ENCODE measurements around the gene UPF1.

DNA sequence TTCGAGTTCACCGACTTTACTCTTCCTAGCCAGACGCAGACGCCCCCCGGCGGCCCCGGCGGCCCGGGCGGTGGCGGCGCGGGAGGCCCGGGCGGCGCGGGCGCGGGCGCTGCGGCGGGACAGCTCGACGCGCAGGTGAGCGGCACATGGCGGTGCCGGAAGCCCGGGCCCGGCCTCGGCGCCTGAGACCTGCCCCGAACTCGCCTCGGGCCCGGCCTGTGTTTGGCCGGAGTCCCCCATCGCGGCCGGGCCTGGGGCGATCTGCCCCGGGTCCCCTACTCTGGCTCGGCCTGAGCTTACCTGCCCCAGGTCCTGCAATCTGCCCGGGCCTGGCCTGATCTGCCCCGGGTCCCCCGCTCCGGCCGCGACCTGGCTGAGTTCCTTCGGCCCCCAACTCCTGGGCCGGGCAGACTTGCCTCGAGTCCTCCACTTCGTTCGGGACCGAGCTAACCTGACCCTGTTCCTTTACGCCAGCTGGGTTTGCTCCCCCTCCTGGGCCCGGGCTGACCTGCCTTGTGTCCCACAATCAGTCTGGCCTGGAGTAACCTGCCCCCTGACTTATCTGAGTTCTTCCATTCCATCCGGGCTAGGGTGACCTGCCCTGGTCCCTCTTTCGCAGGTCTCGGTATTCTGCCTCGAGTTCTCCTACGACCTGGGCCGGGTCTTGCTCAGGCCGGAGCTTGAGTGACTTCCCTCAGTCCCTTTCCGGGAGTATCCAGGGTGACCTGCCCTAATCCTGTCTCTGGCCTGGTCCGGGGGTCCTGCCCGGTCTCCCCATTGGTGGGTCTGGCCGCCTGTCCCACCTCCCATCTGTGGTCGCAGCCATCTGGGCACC lies 764 bp downstream of the UPF1 start:
- no peak for TF ChIP-seq POLR2AphosphoS5 (IDR thresholded peaks at IDR 0.05; ENCODE audit: low read depth, low read length)
- TF ChIP-seq EP300 (IDR thresholded peaks at IDR 0.05; ENCODE audit: low read depth in 2 of 2, low read length in 2 of 2), result no peak
- no peak for TF ChIP-seq EP300 (CRISPR knock-in tag; IDR thresholded peaks at IDR 0.05; ENCODE audit: borderline replicate concordance)
- no peak for TF ChIP-seq MBD4 (IDR thresholded peaks at IDR 0.05; ENCODE audit: borderline replicate concordance, low read length)
- TF ChIP-seq KDM1A (CRISPR knock-in tag; IDR thresholded peaks at IDR 0.05), result no peak
- no peak for TF ChIP-seq SKI (IDR thresholded peaks at IDR 0.05; ENCODE audit: partially characterized antibody)
- TF ChIP-seq NFIC (IDR thresholded peaks at IDR 0.05; ENCODE audit: low read length), result no peak
- TF ChIP-seq NFATC3 (CRISPR knock-in tag; IDR thresholded peaks at IDR 0.05), result no peak
- no peak for TF ChIP-seq ZNF563 (CRISPR knock-in tag; IDR thresholded peaks at IDR 0.05)
- TF ChIP-seq, protein P1, sequence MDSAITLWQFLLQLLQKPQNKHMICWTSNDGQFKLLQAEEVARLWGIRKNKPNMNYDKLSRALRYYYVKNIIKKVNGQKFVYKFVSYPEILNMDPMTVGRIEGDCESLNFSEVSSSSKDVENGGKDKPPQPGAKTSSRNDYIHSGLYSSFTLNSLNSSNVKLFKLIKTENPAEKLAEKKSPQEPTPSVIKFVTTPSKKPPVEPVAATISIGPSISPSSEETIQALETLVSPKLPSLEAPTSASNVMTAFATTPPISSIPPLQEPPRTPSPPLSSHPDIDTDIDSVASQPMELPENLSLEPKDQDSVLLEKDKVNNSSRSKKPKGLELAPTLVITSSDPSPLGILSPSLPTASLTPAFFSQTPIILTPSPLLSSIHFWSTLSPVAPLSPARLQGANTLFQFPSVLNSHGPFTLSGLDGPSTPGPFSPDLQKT (CRISPR knock-in tag; IDR thresholded peaks at IDR 0.05; ENCODE audit: borderline replicate concordance), result no peak
- TF ChIP-seq RAD51 (IDR thresholded peaks at IDR 0.05; ENCODE audit: borderline replicate concordance), result no peak
- no peak for TF ChIP-seq YY1 (IDR thresholded peaks at IDR 0.05; ENCODE audit: insufficient read depth, insufficient replicate concordance, low read depth, low read length)
- TF ChIP-seq, protein P2, sequence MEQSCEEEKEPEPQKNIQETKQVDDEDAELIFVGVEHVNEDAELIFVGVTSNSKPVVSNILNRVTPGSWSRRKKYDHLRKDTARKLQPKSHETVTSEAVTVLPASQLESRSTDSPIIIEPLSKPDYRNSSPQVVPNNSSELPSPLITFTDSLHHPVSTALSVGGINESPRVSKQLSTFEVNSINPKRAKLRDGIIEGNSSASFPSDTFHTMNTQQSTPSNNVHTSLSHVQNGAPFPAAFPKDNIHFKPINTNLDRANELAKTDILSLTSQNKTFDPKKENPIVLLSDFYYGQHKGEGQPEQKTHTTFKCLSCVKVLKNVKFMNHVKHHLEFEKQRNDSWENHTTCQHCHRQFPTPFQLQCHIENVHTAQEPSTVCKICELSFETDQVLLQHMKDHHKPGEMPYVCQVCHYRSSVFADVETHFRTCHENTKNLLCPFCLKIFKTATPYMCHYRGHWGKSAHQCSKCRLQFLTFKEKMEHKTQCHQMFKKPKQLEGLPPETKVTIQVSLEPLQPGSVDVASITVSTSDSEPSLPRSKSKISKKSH (CRISPR knock-in tag; IDR thresholded peaks at IDR 0.05; ENCODE audit: borderline replicate concordance), result no peak
- no peak for TF ChIP-seq EZH2 (conservative IDR thresholded peaks at IDR 0.05; ENCODE audit: low read depth, low read length)
- no peak for TF ChIP-seq NR2F6 (IDR thresholded peaks at IDR 0.05)
- TF ChIP-seq NR2F6 (CRISPR knock-in tag; IDR thresholded peaks at IDR 0.05), result no peak

All from HepG2 (cell line).